SU-DHL-6 (cell line): ENCODE results near the gene PPP1R27.

Experiments used
- EZH2phosphoT487 ChIP-seq: fragments of 200-600 bp; sonication (generic), shearing (Covaris generic); conservative IDR thresholded peaks from 2 replicates; pipeline ENCODE4 v1.6.1; 2018; ENCODE audit warnings: mild to moderate bottlenecking, antibody characterized with exemption, low read length, moderate library complexity, mixed read lengths
- TF ChIP-seq, protein P1 (sequence below): fragments of 200-600 bp; sonication (generic); IDR thresholded peaks from one replicate; pipeline ENCODE4 v1.5.1; 2017; ENCODE audit warnings: antibody characterized with exemption, mild to moderate bottlenecking, low read length, moderate library complexity; ENCODE audit not compliant: insufficient read depth, poor library complexity, severe bottlenecking

GRCh38 chr17:81834831-81835267, at the start of gene PPP1R27:
- TF ChIP-seq, protein P1, sequence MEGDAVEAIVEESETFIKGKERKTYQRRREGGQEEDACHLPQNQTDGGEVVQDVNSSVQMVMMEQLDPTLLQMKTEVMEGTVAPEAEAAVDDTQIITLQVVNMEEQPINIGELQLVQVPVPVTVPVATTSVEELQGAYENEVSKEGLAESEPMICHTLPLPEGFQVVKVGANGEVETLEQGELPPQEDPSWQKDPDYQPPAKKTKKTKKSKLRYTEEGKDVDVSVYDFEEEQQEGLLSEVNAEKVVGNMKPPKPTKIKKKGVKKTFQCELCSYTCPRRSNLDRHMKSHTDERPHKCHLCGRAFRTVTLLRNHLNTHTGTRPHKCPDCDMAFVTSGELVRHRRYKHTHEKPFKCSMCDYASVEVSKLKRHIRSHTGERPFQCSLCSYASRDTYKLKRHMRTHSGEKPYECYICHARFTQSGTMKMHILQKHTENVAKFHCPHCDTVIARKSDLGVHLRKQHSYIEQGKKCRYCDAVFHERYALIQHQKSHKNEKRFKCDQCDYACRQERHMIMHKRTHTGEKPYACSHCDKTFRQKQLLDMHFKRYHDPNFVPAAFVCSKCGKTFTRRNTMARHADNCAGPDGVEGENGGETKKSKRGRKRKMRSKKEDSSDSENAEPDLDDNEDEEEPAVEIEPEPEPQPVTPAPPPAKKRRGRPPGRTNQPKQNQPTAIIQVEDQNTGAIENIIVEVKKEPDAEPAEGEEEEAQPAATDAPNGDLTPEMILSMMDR, result no peak
- no peak for TF ChIP-seq EZH2phosphoT487
